ENCODE data around the gene TPRG1L.

DNA sequence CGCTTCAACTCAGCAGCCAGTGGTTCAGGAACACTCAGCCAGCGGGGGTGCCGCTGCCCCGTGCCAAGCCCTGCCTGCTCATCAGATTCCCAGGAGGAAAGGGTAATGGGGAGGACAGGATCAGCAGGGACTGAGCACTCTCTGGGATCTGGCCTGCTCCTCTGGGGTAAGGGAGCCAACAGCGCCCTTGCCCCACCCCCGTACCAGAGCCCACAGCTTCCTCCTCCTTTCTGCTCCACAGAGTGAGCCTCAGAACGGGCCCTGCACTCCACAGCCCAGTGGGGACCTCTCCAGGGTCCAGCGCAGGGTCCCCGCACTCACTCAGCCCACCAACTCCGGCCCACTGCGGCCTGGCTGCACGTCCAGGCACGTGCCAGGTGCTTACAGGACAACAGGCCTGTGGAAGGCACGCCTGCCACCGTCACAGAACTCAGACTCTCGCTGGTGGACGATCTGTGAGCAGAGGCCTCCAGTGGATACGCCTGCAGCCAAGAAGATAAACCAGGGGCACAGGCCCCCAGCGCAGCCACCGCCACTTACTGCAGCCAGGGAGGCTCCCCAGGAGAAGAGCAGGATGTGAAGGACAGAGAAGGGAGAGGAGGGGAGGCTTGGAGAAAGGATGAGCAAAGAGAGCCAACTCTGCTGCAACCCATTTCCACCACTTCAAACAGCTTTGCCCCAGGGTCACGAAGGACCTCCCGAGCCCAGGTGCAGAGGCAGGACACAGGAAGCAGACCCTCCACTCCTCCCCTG lies 15.6 kb upstream of the TPRG1L start:
- TF ChIP-seq, protein P1, sequence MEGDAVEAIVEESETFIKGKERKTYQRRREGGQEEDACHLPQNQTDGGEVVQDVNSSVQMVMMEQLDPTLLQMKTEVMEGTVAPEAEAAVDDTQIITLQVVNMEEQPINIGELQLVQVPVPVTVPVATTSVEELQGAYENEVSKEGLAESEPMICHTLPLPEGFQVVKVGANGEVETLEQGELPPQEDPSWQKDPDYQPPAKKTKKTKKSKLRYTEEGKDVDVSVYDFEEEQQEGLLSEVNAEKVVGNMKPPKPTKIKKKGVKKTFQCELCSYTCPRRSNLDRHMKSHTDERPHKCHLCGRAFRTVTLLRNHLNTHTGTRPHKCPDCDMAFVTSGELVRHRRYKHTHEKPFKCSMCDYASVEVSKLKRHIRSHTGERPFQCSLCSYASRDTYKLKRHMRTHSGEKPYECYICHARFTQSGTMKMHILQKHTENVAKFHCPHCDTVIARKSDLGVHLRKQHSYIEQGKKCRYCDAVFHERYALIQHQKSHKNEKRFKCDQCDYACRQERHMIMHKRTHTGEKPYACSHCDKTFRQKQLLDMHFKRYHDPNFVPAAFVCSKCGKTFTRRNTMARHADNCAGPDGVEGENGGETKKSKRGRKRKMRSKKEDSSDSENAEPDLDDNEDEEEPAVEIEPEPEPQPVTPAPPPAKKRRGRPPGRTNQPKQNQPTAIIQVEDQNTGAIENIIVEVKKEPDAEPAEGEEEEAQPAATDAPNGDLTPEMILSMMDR (IDR thresholded peaks at IDR 0.05; ENCODE audit: low read length) = no peak
- TF ChIP-seq EZH2phosphoT487 (IDR thresholded peaks at IDR 0.05; ENCODE audit: low read length) = no peak

Measured in MM.1S (cell line).